ENCODE results near the gene RAG2. TPM values are rescaled to one million over a fixed set of nuclear protein-coding genes. Genes with fewer than 3 reads are reported as not detected.

RAG2 gene
- total and polyA plus RNA-seq, 2 of the 4 experiments (the other 2 are of a cell fraction) = not detected

DNA sequence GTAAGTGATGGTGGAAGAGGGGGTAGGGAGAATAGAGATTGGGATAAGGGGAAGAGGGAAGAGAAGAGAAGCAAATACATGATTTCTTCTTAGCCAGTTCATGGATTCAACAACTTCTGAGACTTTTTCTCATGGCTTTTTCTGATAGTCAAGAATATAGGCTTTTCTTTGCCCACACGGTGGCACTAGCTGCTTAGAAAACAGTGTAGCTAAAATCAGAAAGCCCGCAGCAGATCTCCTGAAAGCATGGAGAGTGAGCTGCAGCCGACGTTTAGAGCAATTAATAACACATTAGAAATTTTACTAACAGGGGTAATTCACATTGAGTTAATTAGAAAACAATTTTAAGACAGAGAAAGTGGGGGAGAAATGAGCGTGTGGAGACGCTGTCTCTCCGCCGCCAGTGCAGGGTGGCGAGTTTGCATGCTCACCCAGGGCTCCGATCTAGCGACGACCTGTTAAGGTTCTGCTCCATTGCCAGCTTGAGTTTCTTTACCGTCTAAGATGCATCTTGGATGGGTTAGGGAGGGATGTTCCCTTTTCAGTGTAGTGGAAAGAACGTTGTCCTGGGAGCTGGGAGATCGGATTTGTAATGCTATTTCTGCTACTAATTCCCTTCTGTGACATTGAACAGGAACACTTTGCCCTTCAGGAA lies 33.5 kb downstream of the RAG2 start:
- H3K9ac ChIP-seq (ENCODE audit: low read depth, low read length) = no peak overlapping the region
- ChIA-PET CTCF (interaction anchor here (0.6 to 6.0 kb wide), 12 partner anchors 10 to 401 kb away, joined by 3 to 44 read pairs (median 5); no protein-coding TSS in a partner anchor), POLR2A (ENCODE audit: unreplicated experiment) (no interaction called here)
- no CpG with 5 or more reads among the region's 15 CpGs for WGBS, 2 experiments (ENCODE audit: extremely low coverage in 2 of 2, insufficient read length in 1 of 2)
- H3K79me1 ChIP-seq (ENCODE audit: low read depth in 1 of 2, low read length in 2 of 2) = no peaks in the 10 kb centered on the region
- no peak overlapping the region for H2BK5ac ChIP-seq (ENCODE audit: low read depth, low read length, poor library complexity, severe bottlenecking)
- H4K20me1 ChIP-seq (ENCODE audit: insufficient read depth, low read length) = no peaks in the 10 kb centered on the region
- H3K4me1 ChIP-seq (ENCODE audit: control insufficient read depth, insufficient read depth, low read length) = no peaks in the 10 kb centered on the region
- no peak overlapping the region for H3K4ac ChIP-seq (ENCODE audit: low read depth, low read length)
- DNase-seq (peak; percentile 61), ATAC-seq (ENCODE audit: low read depth) (peak; percentile 94)
- TF ChIP-seq MXI1 (IDR thresholded peaks at IDR 0.05; ENCODE audit: borderline replicate concordance, low read depth, low read length) = no peak
- TF ChIP-seq, protein P1, sequence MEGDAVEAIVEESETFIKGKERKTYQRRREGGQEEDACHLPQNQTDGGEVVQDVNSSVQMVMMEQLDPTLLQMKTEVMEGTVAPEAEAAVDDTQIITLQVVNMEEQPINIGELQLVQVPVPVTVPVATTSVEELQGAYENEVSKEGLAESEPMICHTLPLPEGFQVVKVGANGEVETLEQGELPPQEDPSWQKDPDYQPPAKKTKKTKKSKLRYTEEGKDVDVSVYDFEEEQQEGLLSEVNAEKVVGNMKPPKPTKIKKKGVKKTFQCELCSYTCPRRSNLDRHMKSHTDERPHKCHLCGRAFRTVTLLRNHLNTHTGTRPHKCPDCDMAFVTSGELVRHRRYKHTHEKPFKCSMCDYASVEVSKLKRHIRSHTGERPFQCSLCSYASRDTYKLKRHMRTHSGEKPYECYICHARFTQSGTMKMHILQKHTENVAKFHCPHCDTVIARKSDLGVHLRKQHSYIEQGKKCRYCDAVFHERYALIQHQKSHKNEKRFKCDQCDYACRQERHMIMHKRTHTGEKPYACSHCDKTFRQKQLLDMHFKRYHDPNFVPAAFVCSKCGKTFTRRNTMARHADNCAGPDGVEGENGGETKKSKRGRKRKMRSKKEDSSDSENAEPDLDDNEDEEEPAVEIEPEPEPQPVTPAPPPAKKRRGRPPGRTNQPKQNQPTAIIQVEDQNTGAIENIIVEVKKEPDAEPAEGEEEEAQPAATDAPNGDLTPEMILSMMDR (conservative IDR thresholded peaks at IDR 0.05; ENCODE audit: low read depth, low read length) = peak; percentile 81
- no peak for TF ChIP-seq BHLHE40 (IDR thresholded peaks at IDR 0.05; ENCODE audit: low read depth, low read length)
- no peak for TF ChIP-seq FOS (IDR thresholded peaks at IDR 0.05; ENCODE audit: low read depth, low read length)
- TF ChIP-seq RAD21 (IDR thresholded peaks at IDR 0.05; ENCODE audit: low read length) = peak; percentile 76
- TF ChIP-seq SMC3 (IDR thresholded peaks at IDR 0.05; ENCODE audit: low read depth, low read length) = peak; percentile 60
- no peak for TF ChIP-seq CHD1 (IDR thresholded peaks at IDR 0.05; ENCODE audit: low read depth, low read length)
- TF ChIP-seq, protein P2, sequence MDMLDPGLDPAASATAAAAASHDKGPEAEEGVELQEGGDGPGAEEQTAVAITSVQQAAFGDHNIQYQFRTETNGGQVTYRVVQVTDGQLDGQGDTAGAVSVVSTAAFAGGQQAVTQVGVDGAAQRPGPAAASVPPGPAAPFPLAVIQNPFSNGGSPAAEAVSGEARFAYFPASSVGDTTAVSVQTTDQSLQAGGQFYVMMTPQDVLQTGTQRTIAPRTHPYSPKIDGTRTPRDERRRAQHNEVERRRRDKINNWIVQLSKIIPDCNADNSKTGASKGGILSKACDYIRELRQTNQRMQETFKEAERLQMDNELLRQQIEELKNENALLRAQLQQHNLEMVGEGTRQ (IDR thresholded peaks at IDR 0.05; ENCODE audit: low read depth, low read length) = no peak
- TF ChIP-seq CEBPB (IDR thresholded peaks at IDR 0.05; ENCODE audit: low read depth, low read length) = no peak
- TF ChIP-seq MAFK (IDR thresholded peaks at IDR 0.05; ENCODE audit: low read depth, low read length) = no peak
- TF ChIP-seq POLR2A (IDR thresholded peaks at IDR 0.05; ENCODE audit: low read depth, low read length) = no peak
- no peak for TF ChIP-seq NFE2L2 (IDR thresholded peaks at IDR 0.05; ENCODE audit: low read depth, low read length)
- peaks cover 26% of the 10 kb centered on the region for H3K27me3 ChIP-seq (ENCODE audit: control insufficient read depth, insufficient read depth, low read length)
- dilution Hi-C loops (cut with HindIII; ENCODE audit: low sequenced_read_pairs, unreplicated experiment) (no loop called here), in situ Hi-C loops (cut with MboI; ENCODE audit: low sequenced_read_pairs) (loop anchor here (5.0 kb wide), 2 partner anchors 108 to 183 kb away; no protein-coding TSS in a partner anchor), intact Hi-C loops (cut with micrococcal nuclease) (loop anchor here (1.0 kb wide), 3 partner anchors 58 to 183 kb away; no protein-coding TSS in a partner anchor)
- no peaks in the 10 kb centered on the region for H3K9me3 ChIP-seq (ENCODE audit: control insufficient read depth, insufficient read depth, low read length)
- peak overlapping the region; percentile 15; the same call in 1 of the 2 replicates for H3K4me3 ChIP-seq (ENCODE audit: insufficient read depth, low read depth, low read length)
- H3K56ac ChIP-seq (ENCODE audit: extremely low read depth, insufficient read depth, low read length) = no peak overlapping the region
- H3K14ac ChIP-seq (replicated peaks; ENCODE audit: low read depth, low read length) = no peak overlapping the region
- H2AK9ac ChIP-seq (replicated peaks; ENCODE audit: low read depth, low read length, poor library complexity) = no peak overlapping the region
- H2AK5ac ChIP-seq (ENCODE audit: low read depth, low read length) = no peak overlapping the region
- peak overlapping the region; percentile 56 for H2AFZ ChIP-seq (replicated peaks; ENCODE audit: low read length, poor library complexity)
- H3K18ac ChIP-seq (ENCODE audit: low read depth, low read length) = no peak overlapping the region
- H4K5ac ChIP-seq (ENCODE audit: low read depth, low read length) = no peak overlapping the region
- H2BK15ac ChIP-seq (ENCODE audit: low read depth, low read length) = no peak overlapping the region
- no peak overlapping the region for H3K27ac ChIP-seq (ENCODE audit: insufficient read depth, low read length)
- H2BK120ac ChIP-seq (ENCODE audit: low read depth, low read length) = no peak overlapping the region
- no peak overlapping the region for H2BK20ac ChIP-seq (ENCODE audit: low read depth, low read length)
- H4K8ac ChIP-seq (ENCODE audit: low read depth in 2 of 2, low read length in 2 of 2) = no peak overlapping the region
- peak overlapping the region; percentile 96 for H3K4me2 ChIP-seq (ENCODE audit: low read depth, low read length)
- no peak overlapping the region for H4K91ac ChIP-seq (ENCODE audit: insufficient read depth, low read depth, low read length)
- H3K23ac ChIP-seq (ENCODE audit: low read depth, low read length) = no peak overlapping the region
- BruUV-seq (replicated peaks) = no TSS peak
- H3K9me1 ChIP-seq (ENCODE audit: insufficient read depth, low read length) = no peaks in the 10 kb centered on the region
- H3K36me3 ChIP-seq (ENCODE audit: control insufficient read depth, insufficient read depth, low read length) = no peaks in the 10 kb centered on the region
